Stimulated activated CD4-positive, alpha-beta T cell treated with anti-CD3 and anti-CD28 coated beads, Interleukin-12 subunit alpha, Interleukin-12 subunit beta, amount 100 ng/mL, for 24 hours (primary cell): Measurements from ENCODE around the gene SCN4A.
"Not testable (repeated sequence)": the region's sequence is repeated elsewhere in the genome, so short reads cannot be mapped to it uniquely, and the experiment has no call there.

Experiments
- DNase-seq, 2 experiments: peaks; one replicate each; pipeline ENCODE4 v3.0.0-alpha.2; 2020; ENCODE audit warnings: low read depth in 2 of 2

SCN4A gene

GRCh38 chr17:63984651-63985386 is 12.1 kb upstream of the SCN4A start:
- no peak for DNase-seq

- no peak for DNase-seq
These were observed 11.5 kb upstream of the SCN4A start for GRCh38 chr17:63984236-63984635.

DNA sequence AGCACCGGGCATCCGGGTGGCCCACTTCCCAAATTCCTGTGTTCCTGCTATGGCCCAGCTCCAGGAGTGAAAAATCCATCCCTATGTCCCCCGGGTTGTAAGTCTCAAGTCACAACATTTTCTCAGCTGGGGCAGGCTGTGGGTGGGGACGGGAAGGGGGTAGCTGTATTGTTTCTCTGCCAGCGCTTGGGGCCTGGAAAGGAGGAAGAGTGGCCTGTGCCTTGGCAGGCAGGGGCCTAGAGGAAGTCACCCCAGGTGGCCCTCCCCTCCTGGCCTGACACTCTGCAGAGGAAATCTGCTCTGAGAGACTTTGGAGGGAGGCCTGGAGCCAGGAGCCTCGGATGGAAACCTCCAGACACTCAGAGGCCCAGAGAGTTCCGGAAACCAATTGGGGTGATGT is 10.6 kb upstream of the SCN4A start:
- no peak for DNase-seq

- DNase-seq, result not testable (repeated sequence)
These were observed 9.9 kb upstream of the SCN4A start for GRCh38 chr17:63982641-63983040.

DNA sequence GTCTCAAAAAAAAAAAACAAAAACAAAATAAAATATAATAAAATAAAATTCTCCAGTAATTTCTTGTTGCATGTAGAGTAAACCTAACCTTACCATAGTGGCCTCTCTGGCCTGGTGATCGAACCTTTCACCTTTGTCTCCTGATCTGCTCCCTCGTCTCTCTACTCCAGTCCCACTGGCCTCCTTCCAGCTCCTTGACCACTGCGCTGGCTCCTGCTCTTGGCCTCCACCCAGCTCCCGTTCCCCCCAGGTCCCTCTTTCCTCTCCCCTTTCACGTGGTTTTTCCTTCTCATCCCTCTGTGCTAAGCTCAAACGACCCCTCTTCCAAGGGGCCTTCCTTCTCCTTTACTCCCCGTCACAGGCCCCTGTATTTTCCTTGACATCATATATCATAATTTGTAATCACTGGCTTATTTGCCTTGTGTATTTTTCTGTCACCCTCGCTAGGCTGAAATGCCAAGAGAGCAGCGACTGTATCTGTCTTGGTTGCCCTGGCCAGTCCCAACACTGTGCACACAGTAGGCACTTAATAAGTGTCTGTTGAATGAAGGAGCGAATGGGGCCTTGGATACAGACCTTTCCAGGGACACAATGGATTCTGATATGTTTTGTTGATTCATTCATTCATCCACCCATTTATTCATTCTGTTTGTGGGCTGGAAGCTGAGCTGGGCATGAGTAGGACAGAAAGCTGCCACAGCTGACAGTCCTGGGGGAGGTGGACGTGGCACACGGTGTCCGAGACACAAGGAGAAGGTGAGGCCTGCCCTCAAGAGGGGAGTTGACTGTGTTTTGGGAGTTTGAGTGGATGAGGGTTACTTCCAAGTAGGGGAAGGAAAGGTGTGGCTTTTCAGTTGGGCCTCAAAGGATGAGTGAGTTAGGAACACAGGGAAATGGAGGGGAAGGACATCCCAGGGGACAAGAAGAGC is 5.8 kb upstream of the SCN4A start:
- no peak for DNase-seq

DNA sequence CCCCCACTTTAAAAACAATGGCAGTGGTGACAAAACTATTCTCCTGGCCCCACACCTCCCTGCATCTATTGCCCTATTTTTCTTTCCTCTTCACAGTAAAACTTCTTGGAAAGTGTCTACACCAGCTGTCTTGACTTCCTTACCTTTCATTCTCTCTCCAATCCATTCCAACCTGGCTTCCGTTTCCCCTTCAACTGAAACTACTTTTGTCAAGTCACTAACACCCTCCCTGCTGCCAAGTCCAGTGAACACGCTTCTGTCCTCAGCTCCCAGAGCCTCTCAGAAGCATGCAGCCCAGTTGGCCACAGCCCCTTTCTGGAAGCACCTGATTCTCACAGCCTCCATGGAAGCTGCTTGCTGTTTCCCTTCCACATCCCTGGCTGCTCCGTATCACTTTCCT is 4.0 kb upstream of the SCN4A start:
- no peak for DNase-seq

- no peak for DNase-seq
These were observed 2.9 kb upstream of the SCN4A start for GRCh38 chr17:63975541-63976092.

DNA sequence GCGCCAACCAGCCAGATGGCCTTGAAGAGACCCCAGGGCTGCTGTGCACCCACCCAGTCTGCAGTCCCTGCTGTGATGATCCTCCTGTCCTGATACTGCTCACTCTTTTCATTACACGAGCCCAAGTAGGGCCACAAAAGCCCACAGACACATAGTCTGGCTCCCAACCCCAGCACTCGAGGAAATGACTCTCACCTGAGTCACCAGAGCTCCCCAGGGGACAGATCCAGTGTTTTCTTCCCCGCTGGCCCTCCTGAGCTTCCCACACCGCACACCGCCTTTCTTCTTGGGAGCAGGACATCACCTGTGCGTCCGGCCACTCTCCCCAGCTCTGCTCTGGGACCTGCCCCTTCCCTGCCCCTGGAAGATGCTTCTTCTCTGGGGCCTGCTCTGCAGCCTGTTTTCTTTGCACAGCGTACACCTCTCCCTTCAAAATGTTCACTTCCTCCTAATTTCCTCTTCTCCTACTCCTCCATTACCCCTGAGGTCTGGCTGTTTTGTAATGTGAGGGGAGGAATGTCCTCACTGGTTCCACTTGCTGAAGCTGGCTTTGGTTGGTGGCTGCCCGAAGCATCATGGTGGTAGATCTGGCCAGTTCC is 2.0 kb upstream of the SCN4A start:
- DNase-seq, result no peak

DNA sequence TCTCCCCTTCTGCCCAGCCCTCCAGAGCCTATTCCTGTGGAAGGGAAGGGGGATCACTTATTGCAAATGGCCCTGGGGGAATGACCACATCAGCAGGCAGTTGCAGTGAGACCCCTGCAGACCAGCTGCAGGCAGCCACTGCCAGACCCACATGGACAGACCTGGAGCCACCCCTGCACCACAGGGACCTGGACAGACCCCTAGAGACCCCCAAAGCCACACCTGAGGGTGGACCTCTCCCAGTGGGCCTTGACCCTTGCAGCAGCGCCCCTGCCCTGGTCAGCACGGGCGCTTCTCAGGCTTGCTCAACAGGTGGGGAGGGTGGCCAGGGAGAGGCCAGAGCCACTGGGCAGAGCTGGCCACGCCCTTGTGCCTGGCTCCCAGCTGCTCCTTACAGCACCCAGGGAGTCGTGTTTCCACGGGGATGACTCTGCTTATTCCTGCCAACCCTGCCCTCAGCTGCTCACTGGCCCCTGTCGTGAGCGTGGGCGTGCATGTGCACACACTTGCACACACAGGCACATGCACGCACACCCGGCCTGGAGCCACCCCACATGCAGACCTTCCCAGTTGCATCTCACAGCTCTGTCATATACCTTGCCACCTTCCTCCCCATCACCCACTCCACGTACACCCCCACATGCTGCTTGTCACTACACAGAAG is 1.3 kb upstream of the SCN4A start:
- no peak for DNase-seq

DNA sequence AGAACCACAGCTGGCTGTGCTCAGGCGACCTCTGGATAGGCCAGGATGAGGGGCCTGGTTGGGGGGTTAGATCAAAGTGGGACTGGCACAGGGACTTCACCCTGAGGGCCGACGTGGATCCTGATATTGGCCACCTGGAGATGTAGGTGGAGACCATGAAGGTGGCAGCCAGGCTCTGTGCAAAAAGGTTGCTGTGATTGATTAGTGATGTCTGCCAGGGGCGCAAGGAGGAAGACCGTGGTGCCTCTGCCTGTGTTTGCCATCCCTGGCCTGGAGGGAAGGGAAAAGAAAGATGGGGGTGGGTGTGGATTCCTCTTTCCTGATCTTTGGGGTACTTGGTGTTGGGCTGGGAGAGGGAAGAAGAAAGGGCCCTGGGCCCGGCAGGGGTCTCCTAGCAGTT is 529 bp upstream of the SCN4A start:
- DNase-seq, result no peak

DNA sequence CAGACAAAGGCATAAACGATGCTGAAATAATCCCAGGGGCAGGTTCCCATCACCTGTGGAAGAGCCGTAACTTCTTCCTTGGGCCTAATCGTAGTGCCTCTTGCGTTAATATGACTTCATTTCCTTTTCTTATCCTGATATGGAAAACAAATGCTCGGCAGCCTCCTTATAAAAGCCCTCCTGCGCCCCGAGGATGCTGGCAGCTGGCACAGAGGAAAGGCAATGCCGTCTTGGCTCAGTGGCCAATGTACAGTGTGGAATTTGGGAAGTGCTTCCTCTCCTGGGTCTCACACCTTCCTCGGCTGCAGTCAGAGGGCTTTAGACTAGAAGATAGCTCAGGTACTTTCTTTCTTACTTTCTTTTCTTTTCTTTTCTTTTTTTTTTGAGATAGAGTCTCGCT is 3.4 kb downstream of the SCN4A start:
- DNase-seq, result no peak

DNA sequence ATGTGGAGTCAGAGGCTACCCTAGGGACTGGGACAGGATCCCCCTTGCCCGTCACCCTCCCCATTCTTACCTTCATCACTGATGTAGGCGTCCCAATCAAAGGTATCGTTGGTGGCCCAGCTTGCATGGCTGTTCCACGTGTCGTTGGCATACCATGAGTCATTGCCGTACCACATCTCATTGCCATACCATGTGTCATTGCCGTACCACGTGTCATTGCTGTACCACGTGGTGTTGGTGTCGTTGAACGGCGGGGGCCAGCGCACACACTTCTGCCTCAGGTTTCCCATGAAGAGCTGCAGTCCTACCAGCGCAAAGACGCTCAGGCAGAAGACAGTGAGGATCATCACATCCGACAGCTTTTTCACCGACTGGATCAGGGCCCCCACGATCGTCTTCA is 4.8 kb downstream of the SCN4A start:
- no peak for DNase-seq

DNA sequence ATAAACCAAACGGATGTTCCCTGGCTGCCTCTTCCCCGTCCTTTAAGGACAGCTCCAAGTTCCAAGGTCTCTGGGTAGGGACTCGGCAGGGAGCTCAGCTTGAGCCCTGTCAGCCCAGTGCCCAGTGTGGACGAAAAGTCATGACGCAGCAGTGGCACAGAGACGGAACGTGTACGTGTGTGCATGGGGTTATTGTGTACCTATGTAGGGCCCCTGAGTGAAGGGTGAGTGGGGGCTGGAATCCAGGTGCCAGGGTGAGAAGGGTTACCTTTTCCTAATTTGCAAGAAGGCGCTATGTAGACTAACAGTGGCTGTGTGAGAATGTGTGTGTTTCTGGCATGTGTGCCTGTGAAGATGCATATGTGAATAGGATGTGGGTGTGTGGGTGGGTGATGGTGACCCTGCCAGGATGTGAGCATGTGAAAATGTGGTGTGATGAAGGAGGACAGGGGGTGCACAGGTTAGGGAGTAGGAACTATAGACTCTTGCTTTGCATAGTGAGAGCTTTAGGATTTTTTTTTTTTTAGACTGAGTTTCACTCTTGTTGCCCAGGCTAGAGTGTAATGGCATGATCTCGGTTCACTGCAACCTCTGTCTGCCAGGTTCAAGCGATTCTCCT is 6.0 kb downstream of the SCN4A start:
- no peak for DNase-seq

DNA sequence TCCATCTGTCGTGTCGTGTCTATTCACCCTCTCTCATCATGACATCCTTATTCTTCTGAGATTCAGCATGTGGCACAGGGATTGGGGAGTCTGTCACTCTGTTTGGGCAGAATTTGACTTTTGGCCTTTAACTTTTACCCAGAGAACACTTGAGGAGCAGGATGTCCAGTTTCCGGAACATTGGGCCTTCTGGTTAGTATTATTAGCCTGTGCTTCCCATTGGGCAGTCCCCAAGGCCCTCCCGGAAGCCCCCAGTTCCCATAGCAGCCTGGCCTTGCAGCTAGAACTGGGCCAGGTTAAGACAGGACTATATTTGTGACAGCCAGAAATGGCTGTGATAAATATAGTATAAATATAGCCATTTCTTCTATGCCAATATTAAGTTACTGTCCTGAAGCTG is 9.6 kb downstream of the SCN4A start:
- DNase-seq, result no peak

GRCh38 chr17:63962298-63962744 is 10.4 kb downstream of the SCN4A start:
- no peak for DNase-seq

- DNase-seq, result peak in 1 of 2 experiments; percentile 41
These were observed 11.1 kb downstream of the SCN4A start for GRCh38 chr17:63961355-63962212.

DNA sequence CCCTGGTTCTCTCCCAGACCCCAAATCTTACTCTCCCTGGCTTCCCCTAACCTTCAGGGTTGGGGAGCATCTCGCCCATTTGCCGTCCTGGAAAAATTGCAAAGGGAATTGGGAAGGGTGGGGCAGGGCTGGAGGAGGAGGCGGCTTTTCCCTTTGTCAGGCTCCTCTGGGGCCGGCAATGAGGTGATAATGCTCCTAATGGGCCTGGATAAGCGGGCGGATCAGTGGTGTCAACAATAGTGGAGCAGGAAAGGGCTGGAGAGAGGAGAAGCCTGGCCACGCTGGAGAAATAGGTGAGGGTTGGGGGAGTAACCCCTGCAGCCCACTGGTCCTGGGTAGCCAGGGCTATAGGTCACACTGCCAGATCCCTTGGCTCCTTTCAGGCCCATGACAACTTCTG is 12.3 kb downstream of the SCN4A start:
- no peak for DNase-seq

DNA sequence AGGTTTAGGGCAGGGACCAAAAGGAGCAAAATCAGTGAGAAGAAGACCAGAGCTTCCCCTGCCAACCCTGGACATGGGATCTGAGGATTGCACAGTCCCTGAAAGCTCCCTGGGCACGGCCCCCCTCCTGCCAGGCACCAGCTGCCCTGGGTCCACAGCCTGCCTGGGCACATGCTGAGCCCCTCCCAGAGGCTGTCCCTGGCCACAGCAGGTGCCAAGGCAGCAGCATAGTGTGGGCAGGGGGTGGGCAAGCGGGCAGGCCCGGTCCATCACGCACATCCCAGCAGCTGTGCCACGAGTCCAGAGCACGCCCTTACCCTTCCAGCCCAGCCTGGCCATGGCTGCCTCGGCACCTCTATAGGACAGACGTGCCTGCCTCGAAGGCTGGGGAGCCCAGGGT is 12.7 kb downstream of the SCN4A start:
- no peak for DNase-seq

DNA sequence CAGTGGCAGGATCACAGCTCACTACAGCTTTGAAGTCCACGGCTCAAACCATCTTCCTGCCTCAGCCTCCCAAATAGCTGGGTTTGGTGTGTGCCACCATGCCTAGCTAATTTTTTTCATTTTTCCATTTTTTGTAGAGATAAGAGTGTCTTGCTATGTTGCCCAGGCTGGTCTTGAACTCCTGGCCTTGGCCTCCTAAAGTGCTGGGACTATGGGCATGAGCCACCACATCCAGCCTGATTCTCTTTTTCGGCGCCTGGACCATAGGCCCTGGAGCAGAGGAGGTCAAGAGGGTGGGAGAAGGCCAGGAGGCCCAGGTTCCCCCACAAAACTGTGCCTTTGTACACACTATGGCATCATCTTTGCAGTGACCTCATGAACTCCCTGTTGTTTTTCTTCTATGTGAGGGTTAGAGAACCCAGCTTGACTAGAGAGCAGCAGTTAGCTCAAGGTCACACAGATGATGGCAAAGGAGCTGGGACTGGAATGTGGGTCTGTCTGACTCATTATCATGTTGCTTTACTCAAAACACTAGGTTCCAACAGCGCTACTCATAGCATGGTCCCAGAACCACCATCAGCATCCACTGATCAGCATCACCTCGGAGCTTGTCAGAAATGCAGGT is 16.3 kb downstream of the SCN4A start:
- no peak for DNase-seq

DNA sequence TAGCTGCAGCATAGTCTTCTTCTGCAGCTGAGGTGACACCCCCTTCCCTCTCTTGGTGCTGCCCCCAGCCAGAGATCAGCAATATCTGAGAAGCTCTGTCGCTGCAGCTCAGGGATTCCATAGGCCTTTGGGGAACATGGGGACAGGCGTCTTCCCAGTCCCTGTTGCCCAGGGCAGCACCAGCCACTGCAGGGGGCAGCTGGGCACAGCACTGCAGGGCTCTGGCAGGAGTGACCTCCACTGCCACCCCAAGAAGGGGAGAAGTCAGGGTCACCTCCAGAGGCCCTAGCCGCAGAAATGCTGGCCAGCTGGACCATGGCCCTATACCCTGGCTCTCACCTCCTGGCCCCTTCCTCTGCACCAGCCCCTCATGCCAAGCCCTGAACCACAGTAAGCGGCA is 16.9 kb downstream of the SCN4A start:
- no peak for DNase-seq
